Measurements from ENCODE around the gene SSTR5.

The SSTR5 gene

GRCh38 chr16:1103636-1103980 is 31.1 kb downstream of the SSTR5 start:
- no peak for DNase-seq (ENCODE audit: low read depth)
- no peak overlapping the region for H3K4me3 ChIP-seq (replicated peaks; ENCODE audit: low read depth, low read length)
- no peak for TF ChIP-seq CTCF (IDR thresholded peaks at IDR 0.05; ENCODE audit: low read length, missing control alignments)

- peak; percentile 71 for TF ChIP-seq CTCF (IDR thresholded peaks at IDR 0.05; ENCODE audit: low read length, missing control alignments)
Measured at GRCh38 chr16:1105888-1106620, 33.5 kb downstream of the SSTR5 start.

GRCh38 chr16:1106659-1107058 is 34.1 kb downstream of the SSTR5 start:
- no peak for DNase-seq (ENCODE audit: low read depth)
- H3K4me3 ChIP-seq (replicated peaks; ENCODE audit: low read depth, low read length) = no peak overlapping the region
- no peak for TF ChIP-seq CTCF (IDR thresholded peaks at IDR 0.05; ENCODE audit: low read length, missing control alignments)

More at GRCh38 chr16:1105888-1106620, 33.5 kb downstream of the SSTR5 start:
- DNase-seq (ENCODE audit: low read depth) = peak; percentile 57
- no peak overlapping the region for H3K4me3 ChIP-seq (replicated peaks; ENCODE audit: low read depth, low read length)

GRCh38 chr16:1107141-1107540 is 34.6 kb downstream of the SSTR5 start:
- TF ChIP-seq CTCF (IDR thresholded peaks at IDR 0.05; ENCODE audit: low read length, missing control alignments) = no peak
- no peak for DNase-seq (ENCODE audit: low read depth)
- H3K4me3 ChIP-seq (replicated peaks; ENCODE audit: low read depth, low read length) = no peak overlapping the region

GRCh38 chr16:1107731-1108130 is 35.2 kb downstream of the SSTR5 start:
- H3K4me3 ChIP-seq (replicated peaks; ENCODE audit: low read depth, low read length) = no peak overlapping the region
- no peak for TF ChIP-seq CTCF (IDR thresholded peaks at IDR 0.05; ENCODE audit: low read length, missing control alignments)
- DNase-seq (ENCODE audit: low read depth) = no peak

- peak; percentile 11 for DNase-seq (ENCODE audit: low read depth)
- no peak overlapping the region for H3K4me3 ChIP-seq (replicated peaks; ENCODE audit: low read depth, low read length)
- TF ChIP-seq CTCF (IDR thresholded peaks at IDR 0.05; ENCODE audit: low read length, missing control alignments) = no peak
Measured at GRCh38 chr16:1108299-1109252, 36.0 kb downstream of the SSTR5 start.
